ENCODE data around the gene FOS.

GRCh38 chr14:75258803-75259509 lies 19.7 kb upstream of the FOS start:
- TF ChIP-seq, protein P1, sequence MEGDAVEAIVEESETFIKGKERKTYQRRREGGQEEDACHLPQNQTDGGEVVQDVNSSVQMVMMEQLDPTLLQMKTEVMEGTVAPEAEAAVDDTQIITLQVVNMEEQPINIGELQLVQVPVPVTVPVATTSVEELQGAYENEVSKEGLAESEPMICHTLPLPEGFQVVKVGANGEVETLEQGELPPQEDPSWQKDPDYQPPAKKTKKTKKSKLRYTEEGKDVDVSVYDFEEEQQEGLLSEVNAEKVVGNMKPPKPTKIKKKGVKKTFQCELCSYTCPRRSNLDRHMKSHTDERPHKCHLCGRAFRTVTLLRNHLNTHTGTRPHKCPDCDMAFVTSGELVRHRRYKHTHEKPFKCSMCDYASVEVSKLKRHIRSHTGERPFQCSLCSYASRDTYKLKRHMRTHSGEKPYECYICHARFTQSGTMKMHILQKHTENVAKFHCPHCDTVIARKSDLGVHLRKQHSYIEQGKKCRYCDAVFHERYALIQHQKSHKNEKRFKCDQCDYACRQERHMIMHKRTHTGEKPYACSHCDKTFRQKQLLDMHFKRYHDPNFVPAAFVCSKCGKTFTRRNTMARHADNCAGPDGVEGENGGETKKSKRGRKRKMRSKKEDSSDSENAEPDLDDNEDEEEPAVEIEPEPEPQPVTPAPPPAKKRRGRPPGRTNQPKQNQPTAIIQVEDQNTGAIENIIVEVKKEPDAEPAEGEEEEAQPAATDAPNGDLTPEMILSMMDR (IDR thresholded peaks at IDR 0.05; ENCODE audit: poor library complexity, severe bottlenecking): no peak
- TF ChIP-seq TAF1 (IDR thresholded peaks at IDR 0.05; ENCODE audit: low read depth): peak; percentile 29
